ENCODE results near the gene MGAT1.

DNA sequence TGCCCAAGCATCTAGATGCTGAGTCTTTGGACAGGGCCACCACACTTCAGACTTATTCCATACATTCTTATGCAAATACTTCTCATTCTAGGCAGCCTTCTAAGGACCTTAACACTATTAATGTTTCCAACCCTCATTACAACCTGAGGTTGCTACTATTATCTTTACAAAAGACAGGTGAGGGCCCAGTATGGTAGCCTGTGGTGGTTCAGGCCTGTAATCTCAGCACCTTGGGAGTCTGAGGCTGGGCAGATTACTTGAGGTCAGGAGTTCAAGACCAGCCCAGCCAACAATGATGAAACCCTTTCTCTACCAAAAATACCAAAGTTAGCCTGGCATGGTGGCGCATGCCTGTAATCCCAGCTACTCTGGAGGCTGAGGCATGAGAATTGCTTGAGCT, 42.3 kb upstream of the MGAT1 start:
- TF ChIP-seq, protein P1, sequence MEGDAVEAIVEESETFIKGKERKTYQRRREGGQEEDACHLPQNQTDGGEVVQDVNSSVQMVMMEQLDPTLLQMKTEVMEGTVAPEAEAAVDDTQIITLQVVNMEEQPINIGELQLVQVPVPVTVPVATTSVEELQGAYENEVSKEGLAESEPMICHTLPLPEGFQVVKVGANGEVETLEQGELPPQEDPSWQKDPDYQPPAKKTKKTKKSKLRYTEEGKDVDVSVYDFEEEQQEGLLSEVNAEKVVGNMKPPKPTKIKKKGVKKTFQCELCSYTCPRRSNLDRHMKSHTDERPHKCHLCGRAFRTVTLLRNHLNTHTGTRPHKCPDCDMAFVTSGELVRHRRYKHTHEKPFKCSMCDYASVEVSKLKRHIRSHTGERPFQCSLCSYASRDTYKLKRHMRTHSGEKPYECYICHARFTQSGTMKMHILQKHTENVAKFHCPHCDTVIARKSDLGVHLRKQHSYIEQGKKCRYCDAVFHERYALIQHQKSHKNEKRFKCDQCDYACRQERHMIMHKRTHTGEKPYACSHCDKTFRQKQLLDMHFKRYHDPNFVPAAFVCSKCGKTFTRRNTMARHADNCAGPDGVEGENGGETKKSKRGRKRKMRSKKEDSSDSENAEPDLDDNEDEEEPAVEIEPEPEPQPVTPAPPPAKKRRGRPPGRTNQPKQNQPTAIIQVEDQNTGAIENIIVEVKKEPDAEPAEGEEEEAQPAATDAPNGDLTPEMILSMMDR (IDR thresholded peaks at IDR 0.05; ENCODE audit: low read depth, low read length): no peak
- TF ChIP-seq EZH2phosphoT487 (IDR thresholded peaks at IDR 0.05; ENCODE audit: low read depth): no peak

All from OCI-LY3 (cell line).